Body of pancreas (tissue), 4 donors: ENCODE measurements around the gene HSCB.

Experiments
- POLR2A ChIP-seq, 3 donors: fragments of 450-650 bp; IDR thresholded peaks; one replicate each; pipeline ENCODE4 v1.6.1; 2016; ENCODE audit warnings: antibody characterized with exemption in 3 of 3, mild to moderate bottlenecking in 2 of 3
- TF ChIP-seq, protein P1 (sequence below), 7 experiments: fragments of 450-650 bp in 4 of 7; fragments of 200-600 bp in 3 of 7; sonication (generic) in 3 of 7; IDR thresholded peaks; one replicate each; pipeline ENCODE4 v1.5.1; 2016 to 2019; ENCODE audit warnings: antibody characterized with exemption in 7 of 7

DNA sequence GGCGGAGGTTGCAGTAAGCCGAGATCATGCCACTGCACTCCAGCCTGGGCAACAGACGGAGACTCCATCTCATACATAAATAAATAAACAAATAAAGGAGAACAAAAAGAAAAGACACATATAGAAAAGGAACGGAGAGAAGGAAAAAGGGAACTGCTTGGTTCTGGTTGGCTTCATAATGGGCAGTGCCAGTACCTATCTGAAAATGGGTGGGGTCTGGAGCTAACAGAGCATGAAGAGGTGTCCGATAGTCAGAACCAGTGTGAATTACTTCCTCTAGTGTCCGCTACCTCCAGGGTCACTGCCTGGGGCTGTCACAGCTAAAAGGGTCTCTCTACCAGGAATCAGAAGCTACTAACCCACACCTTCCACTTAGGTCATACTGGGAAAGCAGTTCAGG lies 35.0 kb upstream of the HSCB start:
- TF ChIP-seq, protein P1, sequence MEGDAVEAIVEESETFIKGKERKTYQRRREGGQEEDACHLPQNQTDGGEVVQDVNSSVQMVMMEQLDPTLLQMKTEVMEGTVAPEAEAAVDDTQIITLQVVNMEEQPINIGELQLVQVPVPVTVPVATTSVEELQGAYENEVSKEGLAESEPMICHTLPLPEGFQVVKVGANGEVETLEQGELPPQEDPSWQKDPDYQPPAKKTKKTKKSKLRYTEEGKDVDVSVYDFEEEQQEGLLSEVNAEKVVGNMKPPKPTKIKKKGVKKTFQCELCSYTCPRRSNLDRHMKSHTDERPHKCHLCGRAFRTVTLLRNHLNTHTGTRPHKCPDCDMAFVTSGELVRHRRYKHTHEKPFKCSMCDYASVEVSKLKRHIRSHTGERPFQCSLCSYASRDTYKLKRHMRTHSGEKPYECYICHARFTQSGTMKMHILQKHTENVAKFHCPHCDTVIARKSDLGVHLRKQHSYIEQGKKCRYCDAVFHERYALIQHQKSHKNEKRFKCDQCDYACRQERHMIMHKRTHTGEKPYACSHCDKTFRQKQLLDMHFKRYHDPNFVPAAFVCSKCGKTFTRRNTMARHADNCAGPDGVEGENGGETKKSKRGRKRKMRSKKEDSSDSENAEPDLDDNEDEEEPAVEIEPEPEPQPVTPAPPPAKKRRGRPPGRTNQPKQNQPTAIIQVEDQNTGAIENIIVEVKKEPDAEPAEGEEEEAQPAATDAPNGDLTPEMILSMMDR (IDR thresholded peaks at IDR 0.05): no peak
- no peak for TF ChIP-seq POLR2A (IDR thresholded peaks at IDR 0.05)
